H9 (cell line): Measurements from ENCODE around the gene GCA. TPM values are rescaled to one million over a fixed set of nuclear protein-coding genes. Genes with fewer than 3 reads are reported as not detected.

Source experiments
- DNase-seq: peaks from one replicate; pipeline ENCODE4 v3.0.0-alpha.2; 2017
- H2AFZ ChIP-seq: one replicate; pipeline ENCODE4 v1.6.1; 2013; ENCODE audit warnings: mild to moderate bottlenecking, low read length, control low read depth, moderate library complexity
- H2AK5ac ChIP-seq: 2 replicates; pipeline ENCODE4 v1.6.1; 2013; ENCODE audit warnings: low read length, control low read depth, mixed read lengths; ENCODE audit not compliant: insufficient read length
- H2BK120ac ChIP-seq: one replicate; pipeline ENCODE4 v1.6.1; 2013; ENCODE audit warnings: low read depth, mild to moderate bottlenecking, low read length, control low read depth, inconsistent platforms; ENCODE audit not compliant: poor library complexity, severe bottlenecking
- H2BK12ac ChIP-seq: 2 replicates; pipeline ENCODE4 v1.6.1; 2013; ENCODE audit warnings: low read length, control low read depth, mixed read lengths, low read depth; ENCODE audit not compliant: insufficient read length
- H2BK15ac ChIP-seq: 2 replicates; pipeline ENCODE4 v1.6.1; 2013; ENCODE audit warnings: low read depth, low read length, control low read depth
- H2BK20ac ChIP-seq: one replicate; pipeline ENCODE4 v1.6.1; 2013; ENCODE audit warnings: low read depth, mild to moderate bottlenecking, low read length, control low read depth, inconsistent platforms; ENCODE audit not compliant: poor library complexity, severe bottlenecking
- H2BK5ac ChIP-seq: 2 replicates; pipeline ENCODE4 v1.6.1; 2013; ENCODE audit warnings: low read length, control low read depth, mixed read lengths; ENCODE audit not compliant: insufficient read length
- H3K14ac ChIP-seq: 2 replicates; pipeline ENCODE4 v1.6.1; 2013; ENCODE audit warnings: low read length, control low read depth; ENCODE audit not compliant: insufficient read depth
- H3K18ac ChIP-seq: 2 replicates; pipeline ENCODE4 v1.6.1; 2013; ENCODE audit warnings: low read depth, mild to moderate bottlenecking, mixed read lengths, low read length, control low read depth; ENCODE audit not compliant: insufficient read length
- H3K23ac ChIP-seq: 2 replicates; pipeline ENCODE4 v1.6.1; 2013; ENCODE audit warnings: low read length, control low read depth, mixed read lengths, low read depth; ENCODE audit not compliant: insufficient read length
- H3K23me2 ChIP-seq: 2 replicates; pipeline ENCODE4 v1.6.1; 2013; ENCODE audit warnings: low read depth, mild to moderate bottlenecking, mixed read lengths, low read length, control low read depth; ENCODE audit not compliant: insufficient read length, poor library complexity, severe bottlenecking
- H3K27ac ChIP-seq: 2 replicates; pipeline ENCODE4 v1.5.1; 2013; ENCODE audit warnings: low read length, control low read depth, mixed read lengths, low read depth; ENCODE audit not compliant: insufficient read length
- H3K27me3 ChIP-seq: 2 replicates; pipeline ENCODE4 v1.6.1; 2013; ENCODE audit warnings: low read length, control low read depth, inconsistent platforms; ENCODE audit not compliant: insufficient read depth
- H3K4ac ChIP-seq: 2 replicates; pipeline ENCODE4 v1.6.1; 2013; ENCODE audit warnings: low read depth, mild to moderate bottlenecking, control low read depth, inconsistent platforms, low read length, moderate library complexity
- H3K4me1 ChIP-seq: 2 replicates; pipeline ENCODE4 v1.6.1; 2013; ENCODE audit warnings: low read length, control low read depth, inconsistent platforms; ENCODE audit not compliant: insufficient read depth
- H3K4me2 ChIP-seq: 2 replicates; pipeline ENCODE4 v1.6.1; 2013; ENCODE audit warnings: low read length, control low read depth, mixed read lengths; ENCODE audit not compliant: insufficient read length, insufficient read depth
- H3K56ac ChIP-seq: 2 replicates; pipeline ENCODE4 v1.6.1; 2013; ENCODE audit warnings: low read depth, mild to moderate bottlenecking, mixed read lengths, low read length, control low read depth; ENCODE audit not compliant: insufficient read length
- H3K79me1 ChIP-seq: 2 replicates; pipeline ENCODE4 v1.6.1; 2013; ENCODE audit warnings: low read depth, mild to moderate bottlenecking, moderate library complexity, low read length, control low read depth, inconsistent platforms; ENCODE audit not compliant: insufficient read depth, poor library complexity, severe bottlenecking
- H3K79me2 ChIP-seq: 2 replicates; pipeline ENCODE4 v1.6.1; 2013; ENCODE audit warnings: low read length, control low read depth, inconsistent platforms; ENCODE audit not compliant: insufficient read depth
- H3K9ac ChIP-seq: 2 replicates; pipeline ENCODE4 v1.6.1; 2013; ENCODE audit warnings: low read length, control low read depth, mixed read lengths; ENCODE audit not compliant: insufficient read length; ENCODE audit errors: extremely low read depth
- H3K9me3 ChIP-seq: one replicate; pipeline ENCODE4 v1.6.1; 2013; ENCODE audit warnings: low read depth, low read length, inconsistent platforms; ENCODE audit not compliant: control insufficient read depth
- H3T11ph ChIP-seq: one replicate; pipeline ENCODE4 v1.6.1; 2013; ENCODE audit warnings: mild to moderate bottlenecking, low read length, control low read depth, inconsistent platforms
- H4K20me1 ChIP-seq: one replicate; pipeline ENCODE4 v1.6.1; 2013; ENCODE audit not compliant: control insufficient read depth, insufficient read length, insufficient read depth
- H4K5ac ChIP-seq: 2 replicates; pipeline ENCODE4 v1.6.1; 2013; ENCODE audit warnings: low read depth, mild to moderate bottlenecking, mixed read lengths, low read length, control low read depth; ENCODE audit not compliant: insufficient read length
- H4K8ac ChIP-seq: replicated peaks from 2 replicates; pipeline ENCODE4 v1.6.1; 2013; ENCODE audit warnings: low read length, control low read depth, mixed read lengths, low read depth; ENCODE audit not compliant: insufficient read length
- H4K91ac ChIP-seq: 2 replicates; pipeline ENCODE4 v1.6.1; 2013; ENCODE audit warnings: low read depth, mild to moderate bottlenecking, moderate library complexity, mixed read lengths, low read length, control low read depth; ENCODE audit not compliant: insufficient read length
- H3K27ac Mint-ChIP-seq, 3 experiments: 2 replicates in 2 of 3; 3 replicates in 1 of 3; pipeline ENCODE4 v1.8.0; 2020 to 2021; ENCODE audit warnings: mixed read lengths in 3 of 3, mild to moderate bottlenecking in 1 of 3, moderate library complexity in 1 of 3
- H3K27me3 Mint-ChIP-seq: 2 replicates; pipeline ENCODE4 v1.8.0; 2021; ENCODE audit warnings: low read depth, mild to moderate bottlenecking, moderate library complexity, mixed read lengths
- H3K36me3 Mint-ChIP-seq, 3 experiments: 2 replicates in 2 of 3; 3 replicates in 1 of 3; pipeline ENCODE4 v1.8.0; 2020 to 2021; ENCODE audit warnings: low read depth in 3 of 3, mixed read lengths in 3 of 3; ENCODE audit not compliant: insufficient read depth in 1 of 3
- H3K4me1 Mint-ChIP-seq, 2 experiments: 2 replicates each; pipeline ENCODE4 v1.8.0; 2020; ENCODE audit warnings: mixed read lengths in 2 of 2
- H3K4me3 Mint-ChIP-seq, 2 experiments: 2 replicates in 1 of 2; 3 replicates in 1 of 2; pipeline ENCODE4 v1.8.0; 2020 to 2021; ENCODE audit warnings: mild to moderate bottlenecking in 2 of 2, mixed read lengths in 2 of 2, moderate library complexity in 1 of 2
- H3K9me3 Mint-ChIP-seq, 2 experiments: 2 replicates in 1 of 2; 3 replicates in 1 of 2; pipeline ENCODE4 v1.8.0; 2020; ENCODE audit warnings: mild to moderate bottlenecking in 2 of 2, mixed read lengths in 2 of 2, moderate library complexity in 1 of 2
- CTCF ChIP-seq: fragments of 200-600 bp; sonication (generic); conservative IDR thresholded peaks from 3 replicates; pipeline ENCODE4 v1.8.0; 2021; ENCODE audit warnings: antibody characterized with exemption, mild to moderate bottlenecking
- WGBS: extraction: QIAGEN DNeasy Blood & Tissue Kit; methylation state at CpG from one replicate; pipeline ENCODE4 v1.1.7; 2013; ENCODE audit warnings: missing lambda C conversion rate, low lambda C conversion rate, mixed read lengths; ENCODE audit not compliant: insufficient read length; ENCODE audit errors: extremely low coverage; 5-methylcytosine and 5-hydroxymethylcytosine counted together
- total RNA-seq: library from RNA; stranded (reverse); gene quantifications from 2 replicates; pipeline ENCODE4 v1.2.1, GENCODE V29; 2021

The GCA gene
- total RNA-seq, 1 experiment from 2014 or later = 31.0 TPM

- no peak overlapping the region for H3K23ac ChIP-seq
- H2BK20ac ChIP-seq = no peak overlapping the region
- H4K5ac ChIP-seq = no peak overlapping the region
- Mint-ChIP-seq H3K27ac (no peak overlapping the region), H3K4me1 (no peaks in the 10 kb centered on the region), H3K27me3 (no peaks in the 10 kb centered on the region; the same call in 1 of the 2 replicates), H3K9me3 (no peaks in the 10 kb centered on the region), H3K36me3 (no peaks in the 10 kb centered on the region), H3K4me3 (no peak overlapping the region)
- no peak overlapping the region for H2BK15ac ChIP-seq
- no peak for DNase-seq
- H3K27ac ChIP-seq = no peak overlapping the region
- no peaks in the 10 kb centered on the region for H3K79me1 ChIP-seq
- H4K8ac ChIP-seq = no peak overlapping the region
- H3K79me2 ChIP-seq = no peaks in the 10 kb centered on the region
- H3K18ac ChIP-seq = no peak overlapping the region
- WGBS = no CpG with 5 or more reads among the region's 1 CpG
- no peaks in the 10 kb centered on the region for H3K27me3 ChIP-seq
- no peak overlapping the region for H3K4me2 ChIP-seq
- H3K56ac ChIP-seq = no peak overlapping the region
- no peak overlapping the region for H3K9ac ChIP-seq
- no peak overlapping the region for H3K4ac ChIP-seq
- no peaks in the 10 kb centered on the region for H4K20me1 ChIP-seq
- no peak for TF ChIP-seq CTCF
- H2AK5ac ChIP-seq = no peak overlapping the region
- H2BK5ac ChIP-seq = no peak overlapping the region
- no peaks in the 10 kb centered on the region for H3K4me1 ChIP-seq
- H4K91ac ChIP-seq = no peak overlapping the region
- no peak overlapping the region for H3K14ac ChIP-seq
- no peak overlapping the region for H3T11ph ChIP-seq
- H3K9me3 ChIP-seq = no peaks in the 10 kb centered on the region
- H2BK120ac ChIP-seq = no peak overlapping the region
- no peaks in the 10 kb centered on the region for H3K23me2 ChIP-seq
- no peak overlapping the region for H2BK12ac ChIP-seq
- H2AFZ ChIP-seq = no peak overlapping the region
Observed at GRCh38 chr2:162382278-162382677, 38.3 kb downstream of the GCA start.
